HL-60 (cell line): ENCODE measurements around the gene SLPI.

Experiments
- DNase-seq, 2 experiments: peaks; one replicate each; pipeline ENCODE4 v3.0.0-alpha.2; 2010 to 2020; ENCODE audit warnings: low read depth in 1 of 2, low spot score in 1 of 2
- H3K27ac ChIP-seq: fragments of 250-450 bp; sonication (Bioruptor Pico); replicated peaks from 2 replicates; pipeline ENCODE4 v1.5.1; 2020; ENCODE audit warnings: mild to moderate bottlenecking, moderate library complexity
- H3K27me3 ChIP-seq: fragments of 250-450 bp; sonication (Bioruptor Pico); 2 replicates; pipeline ENCODE4 v1.5.1; 2021; ENCODE audit warnings: mild to moderate bottlenecking, moderate library complexity; ENCODE audit not compliant: insufficient read depth, poor library complexity, severe bottlenecking
- H3K4me3 ChIP-seq: replicated peaks from 2 replicates; pipeline ENCODE4 v1.5.1; 2011; ENCODE audit warnings: mild to moderate bottlenecking, control low read depth, low read length; ENCODE audit not compliant: insufficient read depth
- GABPA ChIP-seq: IDR thresholded peaks from 2 replicates; pipeline ENCODE4 v1.6.1; 2012; ENCODE audit warnings: low read depth
- POLR2AphosphoS5 ChIP-seq: IDR thresholded peaks from 2 replicates; pipeline ENCODE4 v1.6.1; 2012; ENCODE audit warnings: low read depth
- SPI1 ChIP-seq: IDR thresholded peaks from 2 replicates; pipeline ENCODE4 v1.6.1; 2012; ENCODE audit warnings: low read depth, mild to moderate bottlenecking, borderline replicate concordance
- TF ChIP-seq, protein P1 (sequence below): IDR thresholded peaks from one replicate; pipeline ENCODE4 v1.5.1; 2011; ENCODE audit warnings: low read length, control low read depth, inconsistent platforms; ENCODE audit not compliant: insufficient read depth
- TF ChIP-seq, protein P2 (sequence below): IDR thresholded peaks from 2 replicates; pipeline ENCODE4 v1.6.1; 2012; ENCODE audit warnings: low read depth; ENCODE audit not compliant: insufficient replicate concordance

The SLPI gene

DNA sequence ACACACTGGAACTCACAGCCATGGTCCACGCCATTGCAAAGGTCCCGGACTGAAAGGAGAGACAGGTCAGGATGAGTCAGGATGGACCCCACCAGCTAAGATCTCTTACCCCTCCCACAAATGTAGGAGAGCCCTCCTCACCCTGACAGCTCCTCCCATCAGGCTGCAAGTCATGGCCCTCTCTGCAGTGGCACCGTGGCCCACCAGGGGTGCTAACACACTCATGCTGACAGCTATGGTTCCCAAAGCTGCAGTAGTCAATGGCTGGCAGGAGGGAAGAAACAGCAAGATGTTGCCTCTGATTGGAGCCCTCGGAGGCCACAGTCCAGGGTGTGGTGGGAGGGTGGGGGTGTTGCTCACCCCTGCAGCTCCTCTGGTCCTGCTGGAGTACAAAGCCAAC lies 46.6 kb upstream of the SLPI start:
- peak in 1 of 2 experiments; percentile 44 for DNase-seq
- no peak overlapping the region for H3K4me3 ChIP-seq
- H3K27me3 ChIP-seq: no peaks in the 10 kb centered on the region
- H3K27ac ChIP-seq: no peak overlapping the region
- TF ChIP-seq GABPA (no peak), POLR2AphosphoS5 (no peak), SPI1 (no peak)
- TF ChIP-seq, protein P1, sequence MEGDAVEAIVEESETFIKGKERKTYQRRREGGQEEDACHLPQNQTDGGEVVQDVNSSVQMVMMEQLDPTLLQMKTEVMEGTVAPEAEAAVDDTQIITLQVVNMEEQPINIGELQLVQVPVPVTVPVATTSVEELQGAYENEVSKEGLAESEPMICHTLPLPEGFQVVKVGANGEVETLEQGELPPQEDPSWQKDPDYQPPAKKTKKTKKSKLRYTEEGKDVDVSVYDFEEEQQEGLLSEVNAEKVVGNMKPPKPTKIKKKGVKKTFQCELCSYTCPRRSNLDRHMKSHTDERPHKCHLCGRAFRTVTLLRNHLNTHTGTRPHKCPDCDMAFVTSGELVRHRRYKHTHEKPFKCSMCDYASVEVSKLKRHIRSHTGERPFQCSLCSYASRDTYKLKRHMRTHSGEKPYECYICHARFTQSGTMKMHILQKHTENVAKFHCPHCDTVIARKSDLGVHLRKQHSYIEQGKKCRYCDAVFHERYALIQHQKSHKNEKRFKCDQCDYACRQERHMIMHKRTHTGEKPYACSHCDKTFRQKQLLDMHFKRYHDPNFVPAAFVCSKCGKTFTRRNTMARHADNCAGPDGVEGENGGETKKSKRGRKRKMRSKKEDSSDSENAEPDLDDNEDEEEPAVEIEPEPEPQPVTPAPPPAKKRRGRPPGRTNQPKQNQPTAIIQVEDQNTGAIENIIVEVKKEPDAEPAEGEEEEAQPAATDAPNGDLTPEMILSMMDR: peak; percentile 24

DNA sequence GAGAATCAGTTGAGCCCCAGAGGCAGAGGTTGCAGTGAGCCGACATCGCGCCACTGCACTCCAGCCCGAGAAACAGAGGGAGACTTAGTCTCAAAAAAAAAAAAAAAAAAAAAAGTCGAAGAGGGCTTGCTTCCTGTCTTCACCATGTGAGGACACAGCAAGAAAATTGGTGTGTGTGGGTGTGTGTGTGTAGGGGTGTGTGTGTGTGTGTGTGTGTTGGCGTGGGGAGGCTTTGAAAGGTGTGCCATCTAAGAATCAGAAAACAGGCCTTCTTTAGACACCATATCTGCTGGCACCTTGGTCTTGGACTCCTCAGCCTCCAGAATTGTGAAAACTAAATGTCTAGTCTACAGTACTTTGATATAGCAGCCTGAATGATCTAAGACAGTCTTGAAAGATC lies 45.4 kb upstream of the SLPI start:
- no peaks in the 10 kb centered on the region for H3K27me3 ChIP-seq
- no peak overlapping the region for H3K27ac ChIP-seq
- no peak overlapping the region for H3K4me3 ChIP-seq
- TF ChIP-seq, protein P2, sequence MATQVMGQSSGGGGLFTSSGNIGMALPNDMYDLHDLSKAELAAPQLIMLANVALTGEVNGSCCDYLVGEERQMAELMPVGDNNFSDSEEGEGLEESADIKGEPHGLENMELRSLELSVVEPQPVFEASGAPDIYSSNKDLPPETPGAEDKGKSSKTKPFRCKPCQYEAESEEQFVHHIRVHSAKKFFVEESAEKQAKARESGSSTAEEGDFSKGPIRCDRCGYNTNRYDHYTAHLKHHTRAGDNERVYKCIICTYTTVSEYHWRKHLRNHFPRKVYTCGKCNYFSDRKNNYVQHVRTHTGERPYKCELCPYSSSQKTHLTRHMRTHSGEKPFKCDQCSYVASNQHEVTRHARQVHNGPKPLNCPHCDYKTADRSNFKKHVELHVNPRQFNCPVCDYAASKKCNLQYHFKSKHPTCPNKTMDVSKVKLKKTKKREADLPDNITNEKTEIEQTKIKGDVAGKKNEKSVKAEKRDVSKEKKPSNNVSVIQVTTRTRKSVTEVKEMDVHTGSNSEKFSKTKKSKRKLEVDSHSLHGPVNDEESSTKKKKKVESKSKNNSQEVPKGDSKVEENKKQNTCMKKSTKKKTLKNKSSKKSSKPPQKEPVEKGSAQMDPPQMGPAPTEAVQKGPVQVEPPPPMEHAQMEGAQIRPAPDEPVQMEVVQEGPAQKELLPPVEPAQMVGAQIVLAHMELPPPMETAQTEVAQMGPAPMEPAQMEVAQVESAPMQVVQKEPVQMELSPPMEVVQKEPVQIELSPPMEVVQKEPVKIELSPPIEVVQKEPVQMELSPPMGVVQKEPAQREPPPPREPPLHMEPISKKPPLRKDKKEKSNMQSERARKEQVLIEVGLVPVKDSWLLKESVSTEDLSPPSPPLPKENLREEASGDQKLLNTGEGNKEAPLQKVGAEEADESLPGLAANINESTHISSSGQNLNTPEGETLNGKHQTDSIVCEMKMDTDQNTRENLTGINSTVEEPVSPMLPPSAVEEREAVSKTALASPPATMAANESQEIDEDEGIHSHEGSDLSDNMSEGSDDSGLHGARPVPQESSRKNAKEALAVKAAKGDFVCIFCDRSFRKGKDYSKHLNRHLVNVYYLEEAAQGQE: no peak
- TF ChIP-seq SPI1 (no peak), POLR2AphosphoS5 (no peak), GABPA (no peak)
- TF ChIP-seq, protein P1: no peak
- DNase-seq: no peak

DNA sequence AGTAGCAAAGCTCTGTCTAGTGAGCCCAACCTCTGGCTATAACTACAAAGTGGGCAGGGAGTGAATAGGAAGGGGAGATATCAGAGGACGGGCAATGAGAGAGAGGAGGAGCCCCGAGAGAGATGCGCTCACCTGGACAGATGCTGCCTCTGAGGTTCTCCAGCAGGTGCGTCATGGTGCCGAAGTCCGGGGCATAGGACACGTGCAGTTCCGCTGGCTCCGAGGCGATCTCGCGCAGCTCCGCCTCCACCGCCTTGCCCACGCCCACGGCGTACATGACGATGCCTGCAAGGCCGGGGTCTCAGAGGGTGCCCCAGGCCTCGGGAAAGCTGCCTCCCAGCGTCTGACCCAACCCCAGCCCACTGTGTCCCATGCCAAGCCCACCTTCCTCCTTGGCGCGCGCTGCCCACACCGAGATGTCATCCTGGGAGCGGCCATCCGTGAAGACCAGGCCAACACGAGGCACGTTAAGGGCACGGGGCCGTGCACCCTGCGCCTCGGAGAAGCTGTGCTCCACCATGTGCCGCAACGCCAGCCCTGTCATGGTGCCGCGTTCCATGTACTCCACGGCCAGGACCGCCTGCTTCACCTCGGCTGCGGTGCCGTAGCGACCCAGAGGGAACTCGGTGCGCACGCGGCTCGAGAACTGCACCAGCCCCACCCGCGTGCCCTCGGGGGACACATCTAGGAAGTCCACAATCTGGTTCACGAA lies 43.6 kb upstream of the SLPI start:
- TF ChIP-seq, protein P2: no peak
- TF ChIP-seq POLR2AphosphoS5 (no peak), SPI1 (no peak), GABPA (no peak)
- TF ChIP-seq, protein P1: no peak
- Histone ChIP-seq H3K27me3 (peaks cover 3% of the 10 kb centered on the region), H3K27ac (no peak overlapping the region), H3K4me3 (no peak overlapping the region)
- no peak for DNase-seq

DNA sequence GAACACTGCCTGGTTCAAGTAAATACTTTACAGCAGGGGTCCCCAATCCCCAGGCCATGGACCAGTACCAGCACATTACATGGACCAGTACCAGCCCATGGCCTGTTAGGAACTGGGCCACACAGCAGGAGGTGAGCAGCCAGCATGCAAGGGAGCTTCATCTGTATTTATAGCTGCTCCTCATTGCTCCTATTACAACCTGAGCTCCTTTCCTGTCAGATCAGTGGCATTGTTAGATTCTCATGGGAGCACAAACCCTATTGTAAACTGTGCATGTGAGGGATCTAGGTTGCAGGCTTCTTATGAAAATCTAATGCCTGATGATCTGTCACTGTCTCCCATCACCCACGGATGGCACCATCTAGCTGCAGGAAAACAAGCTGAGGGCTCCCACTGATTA lies 40.3 kb upstream of the SLPI start:
- DNase-seq: no peak
- H3K4me3 ChIP-seq: no peak overlapping the region
- peaks cover 6% of the 10 kb centered on the region for H3K27me3 ChIP-seq
- no peak for TF ChIP-seq GABPA
- no peak overlapping the region for H3K27ac ChIP-seq
